GM10266 (cell line): ENCODE results near the gene CDIP1.

Experiments
- DNase-seq: peaks from one replicate; pipeline ENCODE4 v3.0.0; 2012; ENCODE audit errors: extremely low spot score
- CTCF ChIP-seq: IDR thresholded peaks from 2 replicates; pipeline ENCODE4 v1.5.1; 2012; ENCODE audit warnings: mild to moderate bottlenecking, low read depth; ENCODE audit not compliant: control insufficient read depth, insufficient read depth; ENCODE audit errors: missing control alignments

Gene CDIP1

GRCh38 chr16:4487955-4488498, 50.5 kb downstream of the CDIP1 start:
- TF ChIP-seq CTCF = no peak
- no peak for DNase-seq

- no peak for DNase-seq
- no peak for TF ChIP-seq CTCF
Measured at GRCh38 chr16:4486126-4486893, 52.3 kb downstream of the CDIP1 start.

DNA sequence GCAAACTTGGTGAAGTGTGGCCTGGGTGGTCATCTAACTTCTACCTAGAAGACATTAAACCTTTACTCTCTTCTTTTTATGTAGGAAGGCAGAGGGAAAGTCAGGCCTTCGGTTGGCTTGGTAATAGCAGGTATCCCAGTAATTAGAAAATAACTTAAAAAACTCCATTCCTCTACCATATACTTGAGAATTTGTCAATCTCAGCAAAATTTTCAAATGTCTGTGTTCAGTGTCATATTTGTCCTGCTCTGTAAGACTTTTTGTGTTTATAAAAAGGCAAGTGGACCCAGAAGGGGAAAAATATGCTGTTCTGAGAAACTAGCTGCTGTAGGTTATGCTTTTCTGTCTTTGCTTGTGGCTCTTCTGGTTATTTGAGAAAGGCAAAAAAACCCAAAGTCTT, 56.6 kb downstream of the CDIP1 start:
- no peak for DNase-seq
- no peak for TF ChIP-seq CTCF

- no peak for DNase-seq
- TF ChIP-seq CTCF = no peak
Measured at GRCh38 chr16:4481526-4481925, 57.0 kb downstream of the CDIP1 start.

- TF ChIP-seq CTCF = no peak
- no peak for DNase-seq
Measured at GRCh38 chr16:4477966-4478365, 60.6 kb downstream of the CDIP1 start.

DNA sequence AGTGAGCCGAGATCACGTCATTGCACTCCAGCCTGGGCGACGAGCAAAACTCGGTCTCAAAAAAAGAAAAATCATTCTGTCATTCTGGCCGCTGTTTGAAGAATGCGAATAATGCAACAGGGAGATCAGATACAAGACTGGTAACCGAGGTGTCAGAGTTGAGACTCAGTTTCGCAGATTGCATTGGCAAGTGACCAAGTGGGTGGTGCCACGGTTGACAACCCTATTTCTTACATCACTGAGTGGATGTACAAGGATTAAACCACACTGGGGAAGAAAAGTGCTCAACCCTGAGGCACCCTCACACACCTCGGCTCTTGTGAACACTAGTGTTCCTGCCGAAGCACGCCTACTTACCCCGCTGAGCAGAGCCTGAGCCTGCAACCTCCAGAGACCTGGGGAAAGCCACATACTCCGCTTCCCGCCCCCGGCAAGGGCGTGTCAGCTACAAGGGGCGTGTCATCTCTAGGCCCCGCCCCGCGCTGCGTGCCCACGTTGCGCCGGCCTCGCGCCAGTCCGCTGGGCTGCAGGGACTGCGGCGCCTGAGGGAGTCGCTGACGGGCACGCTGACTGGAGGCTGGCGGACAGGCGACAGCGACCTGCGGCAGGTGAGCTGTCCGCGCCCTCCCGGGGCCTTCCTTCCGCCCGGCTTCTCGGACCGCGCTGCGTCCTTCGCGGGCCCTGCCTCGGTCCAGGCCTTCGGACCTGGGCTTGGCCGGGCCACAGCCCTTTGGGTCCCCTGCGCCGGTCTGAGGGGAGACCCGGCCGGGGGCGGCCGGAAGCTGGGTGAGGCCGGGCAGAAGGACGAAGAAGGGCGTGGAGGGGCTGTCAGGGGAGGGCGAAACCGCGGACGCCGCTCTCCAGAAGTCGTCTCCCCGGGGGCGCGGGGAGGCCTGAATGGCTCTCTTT, 62.4 kb downstream of the CDIP1 start, which contains the start of gene HMOX2:
Gene HMOX2 (plus strand): TSS at position 519 of the 909 bp plus-strand sequence. CDS start 29,127 bp downstream, outside the sequence.
- TF ChIP-seq CTCF = peak; percentile 59
- peak; percentile 97 for DNase-seq
